Astrocyte (in vitro differentiated cells and primary cell): ENCODE data around the gene PTPRK. TPM values are rescaled to one million over a fixed set of nuclear protein-coding genes. Genes with fewer than 3 reads are reported as not detected.

Experiments used
- DNase-seq: peaks from one replicate; pipeline ENCODE4 v3.0.0-alpha.2; 2010; ENCODE audit warnings: low read depth
- FAIRE-seq: peaks from 2 replicates; lab custom pipeline; 2011; peaks lifted over from hg19 to GRCh38; lab: Jason Lieb, UNC
- H2AFZ ChIP-seq: 2 replicates; pipeline ENCODE4 v1.6.0; 2012; ENCODE audit warnings: low read depth, low read length, inconsistent platforms
- H3K27ac ChIP-seq: 2 replicates; pipeline ENCODE4 v1.5.1; 2011; ENCODE audit warnings: low read depth, low read length, inconsistent platforms
- H3K27me3 ChIP-seq: 2 replicates; pipeline ENCODE4 v1.6.0; 2011; ENCODE audit warnings: low read length, inconsistent platforms; ENCODE audit not compliant: insufficient read depth
- H3K36me3 ChIP-seq: 2 replicates; pipeline ENCODE4 v1.5.1; 2011; ENCODE audit warnings: low read length, inconsistent platforms; ENCODE audit not compliant: insufficient read depth
- H3K4me1 ChIP-seq: 2 replicates; pipeline ENCODE4 v1.5.1; 2011; ENCODE audit warnings: low read length, inconsistent platforms; ENCODE audit not compliant: insufficient read depth
- H3K4me2 ChIP-seq: 2 replicates; pipeline ENCODE4 v1.6.0; 2012; ENCODE audit warnings: low read length, inconsistent platforms
- H3K4me3 ChIP-seq: 2 replicates; pipeline ENCODE4 v1.5.1; 2011; ENCODE audit warnings: low read depth, mild to moderate bottlenecking, low read length, inconsistent platforms; ENCODE audit not compliant: insufficient read depth
- H3K79me2 ChIP-seq: 2 replicates; pipeline ENCODE4 v1.6.0; 2012; ENCODE audit warnings: mild to moderate bottlenecking, low read length, inconsistent platforms; ENCODE audit not compliant: insufficient read depth
- H3K9ac ChIP-seq: 2 replicates; pipeline ENCODE4 v1.6.0; 2012; ENCODE audit warnings: mild to moderate bottlenecking, low read length, inconsistent platforms
- H3K9me3 ChIP-seq: 2 replicates; pipeline ENCODE4 v1.5.1; 2012; ENCODE audit warnings: low read depth, mild to moderate bottlenecking, low read length, inconsistent platforms; ENCODE audit not compliant: insufficient read depth
- H4K20me1 ChIP-seq: 2 replicates; pipeline ENCODE4 v1.6.0; 2012; ENCODE audit warnings: low read length, inconsistent platforms; ENCODE audit not compliant: insufficient read depth
- H3K27ac Mint-ChIP-seq: one replicate; pipeline ENCODE4 v1.8.0; 2021; ENCODE audit warnings: mild to moderate bottlenecking, mixed read lengths; ENCODE audit not compliant: unreplicated experiment
- H3K27me3 Mint-ChIP-seq: one replicate; pipeline ENCODE4 v1.8.0; 2021; ENCODE audit warnings: low read depth, mixed read lengths; ENCODE audit not compliant: unreplicated experiment
- H3K36me3 Mint-ChIP-seq: one replicate; pipeline ENCODE4 v1.8.0; 2021; ENCODE audit warnings: low read depth, mixed read lengths; ENCODE audit not compliant: unreplicated experiment
- H3K4me1 Mint-ChIP-seq: one replicate; pipeline ENCODE4 v1.8.0; 2021; ENCODE audit warnings: low read depth, mixed read lengths; ENCODE audit not compliant: unreplicated experiment
- H3K4me3 Mint-ChIP-seq: one replicate; pipeline ENCODE4 v1.8.0; 2021; ENCODE audit warnings: mild to moderate bottlenecking, moderate library complexity, mixed read lengths; ENCODE audit not compliant: unreplicated experiment
- H3K9me3 Mint-ChIP-seq: one replicate; pipeline ENCODE4 v1.8.0; 2021; ENCODE audit warnings: mild to moderate bottlenecking, mixed read lengths; ENCODE audit not compliant: unreplicated experiment
- EZH2 ChIP-seq: IDR thresholded peaks from 2 replicates; pipeline ENCODE4 v1.6.1; 2012; ENCODE audit warnings: mild to moderate bottlenecking, low read length, inconsistent platforms; ENCODE audit not compliant: insufficient read depth
- total RNA-seq: library from RNA; stranded (reverse); gene quantifications from 2 replicates; pipeline ENCODE4 v1.2.1, GENCODE V29; 2021
- TF ChIP-seq, protein P1 (sequence below): IDR thresholded peaks from 2 replicates; pipeline ENCODE4 v1.5.1; 2011; ENCODE audit warnings: low read depth, mild to moderate bottlenecking, inconsistent platforms, low read length, moderate library complexity; ENCODE audit not compliant: insufficient read depth

The PTPRK gene
- total RNA-seq, 1 donor from 2014 or later = 159 TPM

DNA sequence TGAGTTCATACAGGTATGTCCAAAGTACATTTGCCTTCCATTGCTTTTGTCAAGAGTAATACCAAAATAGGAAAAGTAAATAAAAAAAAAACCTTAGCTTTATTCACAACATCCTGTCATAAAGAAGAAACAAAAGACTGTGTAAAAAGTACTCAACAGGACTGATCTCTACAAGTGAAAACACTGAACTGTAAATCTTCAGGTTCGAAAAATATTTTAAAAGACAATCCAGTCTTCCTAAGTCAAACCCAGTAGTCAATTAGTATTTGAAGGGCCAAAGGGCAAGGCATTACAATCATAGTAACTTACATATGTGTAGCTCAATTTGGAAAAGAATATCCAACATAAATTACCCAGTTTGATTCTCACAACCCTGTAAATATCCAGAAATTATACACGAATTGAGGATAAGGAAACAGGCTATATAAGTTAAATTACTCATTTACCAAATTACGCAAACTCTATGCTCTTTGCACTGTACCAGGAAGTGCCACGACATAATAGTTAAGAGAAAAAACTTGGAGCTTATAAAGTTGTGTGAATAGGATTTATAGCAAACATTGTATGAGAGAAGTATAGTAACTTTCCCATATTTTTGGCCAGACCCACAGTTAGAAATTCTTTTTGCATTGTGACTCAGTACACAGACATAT lies 21.2 kb downstream of the PTPRK start:
- Mint-ChIP-seq H3K4me1 (peaks cover 39% of the 10 kb centered on the region), H3K27ac (no peak overlapping the region), H3K4me3 (no peak overlapping the region), H3K27me3 (no peaks in the 10 kb centered on the region), H3K36me3 (no peaks in the 10 kb centered on the region), H3K9me3 (no peaks in the 10 kb centered on the region)
- H3K79me2 ChIP-seq = peaks cover 100% of the 10 kb centered on the region
- H3K9ac ChIP-seq = no peak overlapping the region
- no peak for FAIRE-seq
- H4K20me1 ChIP-seq = peaks cover 42% of the 10 kb centered on the region
- H3K4me3 ChIP-seq = no peak overlapping the region
- TF ChIP-seq EZH2 = no peak
- TF ChIP-seq, protein P1, sequence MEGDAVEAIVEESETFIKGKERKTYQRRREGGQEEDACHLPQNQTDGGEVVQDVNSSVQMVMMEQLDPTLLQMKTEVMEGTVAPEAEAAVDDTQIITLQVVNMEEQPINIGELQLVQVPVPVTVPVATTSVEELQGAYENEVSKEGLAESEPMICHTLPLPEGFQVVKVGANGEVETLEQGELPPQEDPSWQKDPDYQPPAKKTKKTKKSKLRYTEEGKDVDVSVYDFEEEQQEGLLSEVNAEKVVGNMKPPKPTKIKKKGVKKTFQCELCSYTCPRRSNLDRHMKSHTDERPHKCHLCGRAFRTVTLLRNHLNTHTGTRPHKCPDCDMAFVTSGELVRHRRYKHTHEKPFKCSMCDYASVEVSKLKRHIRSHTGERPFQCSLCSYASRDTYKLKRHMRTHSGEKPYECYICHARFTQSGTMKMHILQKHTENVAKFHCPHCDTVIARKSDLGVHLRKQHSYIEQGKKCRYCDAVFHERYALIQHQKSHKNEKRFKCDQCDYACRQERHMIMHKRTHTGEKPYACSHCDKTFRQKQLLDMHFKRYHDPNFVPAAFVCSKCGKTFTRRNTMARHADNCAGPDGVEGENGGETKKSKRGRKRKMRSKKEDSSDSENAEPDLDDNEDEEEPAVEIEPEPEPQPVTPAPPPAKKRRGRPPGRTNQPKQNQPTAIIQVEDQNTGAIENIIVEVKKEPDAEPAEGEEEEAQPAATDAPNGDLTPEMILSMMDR = no peak
- no peak overlapping the region for H3K4me2 ChIP-seq
- no peak for DNase-seq
- H3K27me3 ChIP-seq = no peaks in the 10 kb centered on the region
- H3K36me3 ChIP-seq = no peaks in the 10 kb centered on the region
- H2AFZ ChIP-seq = no peak overlapping the region
- peaks cover 5% of the 10 kb centered on the region for H3K4me1 ChIP-seq
- no peak overlapping the region for H3K27ac ChIP-seq
- no peaks in the 10 kb centered on the region for H3K9me3 ChIP-seq

DNA sequence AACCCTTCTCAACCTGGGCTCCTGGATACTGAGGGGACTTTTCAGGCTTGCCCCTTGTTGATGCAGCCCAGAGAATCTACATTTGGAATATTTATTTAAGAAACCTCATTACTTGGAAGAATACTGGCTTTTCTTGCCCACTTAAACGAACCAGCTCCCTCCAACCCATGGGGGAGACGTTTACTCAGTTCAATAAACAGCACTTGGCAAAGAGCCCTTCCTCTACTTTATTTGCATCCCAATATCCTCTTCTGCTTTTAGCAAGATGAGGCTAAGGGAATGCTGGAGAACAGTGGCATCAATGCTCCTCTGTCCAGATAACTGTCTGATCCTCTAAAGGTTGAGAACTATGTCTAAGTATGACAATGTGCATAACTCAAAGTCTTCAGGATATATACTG lies 22.2 kb downstream of the PTPRK start:
- Mint-ChIP-seq H3K36me3 (no peaks in the 10 kb centered on the region), H3K9me3 (no peaks in the 10 kb centered on the region), H3K27ac (no peak overlapping the region), H3K27me3 (no peaks in the 10 kb centered on the region), H3K4me1 (peaks cover 41% of the 10 kb centered on the region), H3K4me3 (no peak overlapping the region)
- no peak overlapping the region for H3K9ac ChIP-seq
- TF ChIP-seq, protein P1 = no peak
- TF ChIP-seq EZH2 = no peak
- H2AFZ ChIP-seq = no peak overlapping the region
- no peak overlapping the region for H3K4me3 ChIP-seq
- H3K4me1 ChIP-seq = peaks cover 5% of the 10 kb centered on the region
- H3K27ac ChIP-seq = no peak overlapping the region
- H3K79me2 ChIP-seq = peaks cover 98% of the 10 kb centered on the region
- no peaks in the 10 kb centered on the region for H3K27me3 ChIP-seq
- DNase-seq = no peak
- H3K9me3 ChIP-seq = no peaks in the 10 kb centered on the region
- no peak overlapping the region for H3K4me2 ChIP-seq
- peaks cover 38% of the 10 kb centered on the region for H4K20me1 ChIP-seq
- H3K36me3 ChIP-seq = no peaks in the 10 kb centered on the region
- no peak for FAIRE-seq
